Stimulated activated CD4-positive, alpha-beta T cell treated with anti-CD3 and anti-CD28 coated beads, Interleukin-1b, Interleukin-23, amount 100 ng/mL, for 48 hours (primary cell): ENCODE results near the gene NUPR1.
"Not testable (repeated sequence)": the region's sequence is repeated elsewhere in the genome, so short reads cannot be mapped to it uniquely, and the experiment has no call there.

Source experiments
- DNase-seq: peaks from one replicate; pipeline ENCODE4 v3.0.0-alpha.2; 2020

Gene NUPR1

GRCh38 chr16:28497861-28498599 is 40.7 kb downstream of the NUPR1 start:
- DNase-seq = no peak

DNA sequence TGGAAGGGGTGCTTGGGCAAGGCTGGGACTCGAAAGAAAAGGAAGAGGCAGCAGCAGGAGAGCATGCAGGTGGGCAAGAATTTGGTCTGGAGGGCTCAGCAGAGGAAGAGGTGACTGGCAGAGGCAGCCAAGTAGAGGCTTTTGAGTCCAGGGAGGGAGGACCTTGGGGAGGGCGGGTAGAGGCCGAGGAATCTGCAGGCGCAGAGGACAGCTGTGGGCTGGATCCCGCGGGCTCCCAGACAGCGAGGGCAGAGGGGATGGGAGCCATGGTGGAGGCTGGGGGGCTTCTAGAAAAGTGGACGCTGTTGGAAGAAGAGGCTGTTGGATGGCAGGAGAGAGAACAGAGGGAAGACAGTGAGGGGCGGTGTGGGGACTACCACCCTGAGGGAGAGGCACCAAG is 41.4 kb downstream of the NUPR1 start:
- DNase-seq = no peak

GRCh38 chr16:28496844-28497243 is 41.9 kb downstream of the NUPR1 start:
- no peak for DNase-seq

DNA sequence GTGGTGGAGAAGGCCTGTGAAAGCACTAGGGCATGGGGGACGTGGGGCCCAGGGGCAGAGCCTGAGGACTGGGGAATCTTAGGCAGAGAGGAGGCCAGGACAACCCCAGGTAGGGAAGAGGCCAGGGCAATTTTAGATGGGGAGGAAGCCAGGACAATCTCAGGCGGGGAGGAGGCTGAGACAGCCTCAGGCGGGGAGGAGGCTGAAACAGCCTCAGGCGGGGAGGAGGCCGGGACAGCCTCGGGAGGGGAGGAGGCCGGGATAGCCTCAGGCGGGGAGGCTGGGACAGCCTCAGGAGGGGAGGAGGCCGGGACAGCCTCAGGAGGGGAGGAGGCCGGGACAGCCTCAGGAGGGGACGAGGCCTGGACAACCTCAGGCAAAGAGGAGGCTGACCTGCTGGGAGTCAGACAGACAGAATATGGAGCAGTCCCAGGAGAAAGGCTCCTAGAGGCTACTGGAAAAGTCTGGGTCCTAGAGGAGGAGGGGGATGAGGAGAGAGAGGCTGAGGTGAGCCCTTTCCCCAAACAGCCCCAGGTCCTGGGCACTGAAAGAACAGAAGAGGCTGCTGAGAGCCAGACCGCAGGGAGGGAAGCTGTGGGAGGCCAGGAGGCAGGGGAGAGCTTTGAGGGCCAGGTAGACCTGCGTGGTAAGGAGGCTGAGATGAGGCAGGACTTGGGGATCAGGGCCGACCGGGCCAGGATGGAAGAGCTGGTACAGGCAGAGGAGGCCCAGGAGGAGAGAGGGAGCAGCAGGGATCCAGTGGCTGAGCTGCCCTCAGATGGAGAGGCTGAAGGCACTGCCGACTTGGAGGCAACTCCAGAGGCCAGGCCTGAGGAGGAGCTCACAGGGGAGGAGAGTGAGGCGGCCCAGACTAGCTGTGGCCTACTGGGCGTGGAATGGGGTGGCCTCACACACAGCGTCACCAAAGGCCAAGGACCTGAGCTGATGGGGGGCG is 42.7 kb downstream of the NUPR1 start:
- no peak for DNase-seq

DNA sequence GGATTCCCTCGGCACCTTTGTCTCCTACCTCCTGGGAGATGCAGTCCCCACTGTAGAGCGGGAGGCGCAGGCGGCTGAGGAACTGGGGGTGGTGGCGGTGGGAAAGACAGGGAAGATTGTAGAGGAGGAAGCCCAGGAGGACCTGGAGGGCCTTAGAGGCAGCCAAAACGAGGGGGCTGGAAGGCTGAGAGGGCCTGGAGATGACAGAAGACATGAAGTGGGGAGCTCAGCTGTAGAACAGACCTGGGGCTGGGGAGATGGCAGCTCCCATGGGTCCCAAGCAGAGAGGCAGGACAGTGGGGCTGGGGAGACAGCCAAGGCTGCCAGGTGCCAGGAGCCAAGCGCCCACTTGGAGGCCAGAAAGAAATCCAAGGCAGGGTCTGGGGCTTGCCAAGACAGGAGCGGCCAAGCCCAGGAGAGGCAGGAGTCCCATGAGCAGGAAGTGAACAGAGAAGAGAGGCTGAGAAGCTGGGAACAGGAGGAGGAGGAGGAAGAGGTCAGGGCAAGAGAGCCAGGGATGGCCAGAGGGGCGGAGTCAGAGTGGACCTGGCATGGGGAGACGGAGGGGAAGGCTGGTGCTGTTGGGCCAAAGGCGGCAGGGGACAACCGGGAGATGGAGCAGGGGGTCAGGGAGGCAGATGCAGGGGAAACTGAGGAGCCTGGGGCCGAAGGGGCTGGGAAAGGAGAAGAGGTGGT is 43.5 kb downstream of the NUPR1 start:
- DNase-seq = no peak

- DNase-seq = peak; percentile 89
Observed at GRCh38 chr16:28494121-28494851, 44.5 kb downstream of the NUPR1 start, which contains the start of gene APOBR. Gene APOBR, plus strand, starts transcription at chr16:28494643. Its CDS starts 39 bp downstream, at chr16:28494682.

DNA sequence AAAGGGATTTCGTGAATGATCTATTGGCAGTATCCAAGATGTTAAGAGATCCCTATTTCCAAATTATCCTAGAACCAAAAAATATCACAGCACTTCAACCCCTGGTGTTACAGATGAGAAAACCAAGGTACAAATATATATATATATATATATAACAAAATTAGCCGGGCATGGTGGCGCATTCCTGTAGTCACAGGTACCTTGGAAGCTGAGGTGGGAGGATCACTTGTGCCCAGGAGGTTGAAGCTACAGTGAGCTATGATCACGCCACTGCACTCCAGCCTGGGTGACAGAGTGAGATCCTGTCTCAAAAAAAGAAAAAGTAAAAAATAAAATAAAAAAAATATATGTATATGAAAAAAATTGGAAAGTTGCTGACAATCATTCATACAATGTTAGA is 46.3 kb downstream of the NUPR1 start:
- no peak for DNase-seq

DNA sequence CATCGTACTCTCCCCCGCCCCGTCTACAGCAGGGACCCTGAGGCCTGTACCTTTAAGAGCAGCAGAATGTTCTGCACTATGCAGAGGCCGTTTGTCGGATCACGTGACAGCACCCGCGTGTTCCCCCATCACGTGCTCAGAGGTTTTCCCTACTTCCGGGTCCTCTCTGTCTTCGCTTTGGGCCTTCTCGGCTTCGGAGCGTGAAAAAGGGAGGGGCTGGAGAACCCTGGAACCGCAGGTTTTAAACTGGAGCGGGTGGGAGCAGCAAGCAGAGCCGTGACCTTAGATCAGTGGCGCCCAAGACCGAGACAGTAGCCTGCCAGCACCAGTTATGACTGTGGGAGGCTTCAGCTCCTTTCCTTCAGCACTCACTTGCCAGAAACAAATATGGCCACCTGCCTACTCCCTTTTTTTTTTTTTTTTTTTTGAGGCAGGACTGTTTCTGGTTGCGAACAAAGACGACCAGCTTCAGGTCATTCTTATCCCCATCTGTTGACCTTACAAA is 46.8 kb downstream of the NUPR1 start, which contains the start of gene CLN3:
CLN3 (minus strand) TSS at position 105 of the 505 bp plus-strand sequence. CDS start 315 bp downstream, outside the sequence.
- DNase-seq = peak; percentile 90

DNA sequence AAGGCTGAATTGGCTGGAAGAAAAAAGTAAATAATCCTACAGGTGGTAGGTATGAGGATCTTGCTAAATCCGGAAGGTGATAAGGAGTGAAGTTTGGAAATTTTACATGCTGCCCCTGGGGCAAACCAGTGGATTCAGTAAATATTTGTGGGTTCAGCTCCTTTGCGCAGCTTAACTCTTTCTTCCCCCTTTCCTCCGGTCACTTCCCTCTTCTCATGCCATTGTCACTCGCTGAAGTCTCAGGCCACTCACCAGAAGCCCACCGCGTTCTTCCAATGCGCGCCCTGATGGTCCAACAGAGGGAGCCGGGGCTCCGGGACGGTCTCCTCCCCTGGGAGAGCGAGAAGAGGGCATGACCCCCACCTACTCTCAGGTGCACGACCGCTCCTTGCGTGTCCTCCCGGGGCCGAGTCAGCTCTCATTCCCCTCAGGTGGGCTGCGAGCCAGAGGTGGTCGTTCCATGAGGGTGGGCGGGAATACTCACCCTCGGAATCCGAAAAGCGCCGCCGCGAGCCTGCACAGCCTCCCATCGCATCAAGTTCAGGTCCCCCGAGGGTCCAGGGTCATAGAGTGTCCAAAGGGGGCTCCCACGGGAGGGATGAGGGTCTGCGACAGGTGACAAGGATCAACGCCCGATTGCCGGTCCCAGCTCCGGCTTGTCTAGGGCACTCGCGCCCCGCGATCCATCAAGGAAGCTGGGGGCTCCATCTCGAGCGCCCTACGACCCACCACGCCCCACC is 47.4 kb downstream of the NUPR1 start:
- no peak for DNase-seq

DNA sequence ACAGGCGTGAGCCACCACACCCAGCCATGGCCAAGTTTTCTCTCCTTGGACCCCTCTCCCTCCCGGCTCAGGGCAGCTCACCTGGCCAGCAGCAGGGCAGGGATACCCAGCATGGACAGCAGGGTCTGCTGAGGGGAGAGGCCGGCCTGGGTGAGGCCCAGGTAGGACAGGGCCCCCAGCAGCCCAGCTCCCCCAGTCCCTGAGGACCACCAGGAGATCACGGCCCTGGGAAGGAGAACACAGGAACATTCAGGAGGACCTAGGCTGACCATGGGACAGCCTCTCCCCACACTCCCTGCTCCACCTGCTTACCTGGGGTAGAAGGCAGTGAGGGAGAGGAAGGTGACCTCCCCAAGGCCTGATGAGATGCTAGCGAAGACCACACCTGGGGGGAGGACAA is 52.5 kb downstream of the NUPR1 start:
- DNase-seq = no peak

GRCh38 chr16:28483361-28483760 is 55.4 kb downstream of the NUPR1 start:
- not testable (repeated sequence) for DNase-seq
